HG03521 (cell line): ENCODE data around the gene FXYD5.
"Not testable (repeated sequence)": the region's sequence is repeated elsewhere in the genome, so short reads cannot be mapped to it uniquely, and the experiment has no call there.

Experiments used
- ATAC-seq: cut with Tn5 transposase; IDR thresholded peaks from one replicate; pipeline ENCODE4 v1.9.1; 2021; ENCODE audit warnings: mild to moderate bottlenecking, moderate library complexity; ENCODE audit not compliant: unreplicated experiment

Gene FXYD5

GRCh38 chr19:35176181-35176570, 21.6 kb downstream of the FXYD5 start:
- no peak for ATAC-seq

GRCh38 chr19:35177377-35178274, 23.1 kb downstream of the FXYD5 start:
- ATAC-seq = no peak

- no peak for ATAC-seq
These were observed 24.2 kb downstream of the FXYD5 start for GRCh38 chr19:35178701-35179100.

DNA sequence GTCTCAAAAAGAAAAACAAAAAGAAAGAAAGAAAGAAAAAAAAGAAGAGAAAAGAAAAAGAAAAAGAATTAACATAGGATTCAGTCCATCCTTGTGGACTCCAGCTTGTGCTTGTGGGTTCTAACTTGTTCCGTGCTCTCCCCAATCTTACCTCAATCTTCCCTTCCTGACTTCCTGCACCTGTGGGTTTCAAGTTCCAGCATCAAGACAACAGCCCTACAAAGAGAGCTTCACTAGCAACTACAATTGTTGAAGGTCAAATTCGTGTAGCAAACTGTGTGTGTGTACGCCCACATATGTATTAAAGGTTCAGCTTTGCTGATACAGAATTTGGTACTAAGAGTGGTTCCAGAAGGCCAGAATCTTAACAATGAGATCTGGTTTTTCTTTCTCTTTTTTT, 25.3 kb downstream of the FXYD5 start:
- ATAC-seq = no peak

GRCh38 chr19:35181387-35181786, 26.9 kb downstream of the FXYD5 start:
- no peak for ATAC-seq

- no peak for ATAC-seq
These were observed 29.7 kb downstream of the FXYD5 start for GRCh38 chr19:35184267-35184666.

DNA sequence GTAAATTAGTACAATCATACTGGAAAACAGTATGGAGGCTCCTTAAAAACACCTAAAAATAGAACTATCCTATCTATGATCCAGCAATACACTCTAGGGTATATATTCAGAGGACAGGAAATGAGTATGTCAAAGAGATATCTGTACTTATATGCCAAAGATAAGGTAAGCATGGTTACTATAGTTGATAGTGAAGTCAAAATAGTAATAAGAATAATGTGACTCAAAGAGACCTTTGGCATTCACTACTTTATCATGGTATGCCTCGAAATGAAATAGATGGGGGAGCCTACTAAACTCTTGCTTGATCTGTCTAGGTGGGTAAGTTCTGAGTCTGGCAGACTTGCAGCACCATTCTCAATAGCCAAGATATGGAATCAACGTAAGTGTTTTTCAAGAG, 30.3 kb downstream of the FXYD5 start:
- no peak for ATAC-seq

GRCh38 chr19:35194012-35194984, 39.8 kb downstream of the FXYD5 start:
- no peak for ATAC-seq

DNA sequence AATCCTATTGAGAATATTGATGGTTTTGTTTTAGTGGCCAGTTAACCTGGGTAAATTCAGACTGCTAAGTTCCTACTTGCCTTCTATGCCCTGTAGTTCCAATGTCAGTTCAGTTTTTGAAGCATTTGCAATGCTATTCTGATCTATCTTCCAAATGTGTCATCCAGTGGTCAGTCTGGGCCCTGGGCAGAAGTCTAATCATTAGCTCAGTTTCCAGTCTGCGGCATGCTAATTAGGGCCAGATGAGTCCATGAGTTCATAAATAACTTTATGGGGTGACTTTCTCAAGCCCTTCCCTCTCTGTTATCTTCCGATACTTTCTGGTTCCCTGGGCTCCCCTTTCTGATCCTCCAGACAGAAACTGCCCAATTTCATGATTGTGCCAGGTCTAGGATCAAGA, 41.3 kb downstream of the FXYD5 start:
- ATAC-seq = no peak

- ATAC-seq = not testable (repeated sequence)
These were observed 42.3 kb downstream of the FXYD5 start for GRCh38 chr19:35196861-35197260.

DNA sequence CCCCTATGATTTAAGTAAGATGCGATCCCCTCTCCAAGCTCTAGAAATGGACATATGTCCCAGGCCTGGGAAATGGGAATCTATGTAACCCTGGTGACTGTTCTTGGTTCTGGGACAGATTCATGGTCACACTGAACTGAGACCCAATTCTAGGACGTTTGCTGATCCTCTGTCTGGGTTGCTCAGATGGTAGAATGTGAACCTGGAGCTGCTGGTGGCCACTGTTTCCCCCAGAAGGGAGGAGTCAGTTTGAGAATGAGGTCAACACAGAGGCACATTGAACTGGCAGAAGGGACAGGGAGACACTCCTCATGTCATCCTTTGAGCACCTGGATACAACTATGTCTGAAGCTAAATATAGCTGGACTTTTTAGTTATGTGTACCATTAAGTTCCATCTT, 44.9 kb downstream of the FXYD5 start:
- no peak for ATAC-seq

- ATAC-seq = no peak
These were observed 48.5 kb downstream of the FXYD5 start for GRCh38 chr19:35202722-35203688.

GRCh38 chr19:35204799-35205732, 50.5 kb downstream of the FXYD5 start:
- ATAC-seq = peak; percentile 72

DNA sequence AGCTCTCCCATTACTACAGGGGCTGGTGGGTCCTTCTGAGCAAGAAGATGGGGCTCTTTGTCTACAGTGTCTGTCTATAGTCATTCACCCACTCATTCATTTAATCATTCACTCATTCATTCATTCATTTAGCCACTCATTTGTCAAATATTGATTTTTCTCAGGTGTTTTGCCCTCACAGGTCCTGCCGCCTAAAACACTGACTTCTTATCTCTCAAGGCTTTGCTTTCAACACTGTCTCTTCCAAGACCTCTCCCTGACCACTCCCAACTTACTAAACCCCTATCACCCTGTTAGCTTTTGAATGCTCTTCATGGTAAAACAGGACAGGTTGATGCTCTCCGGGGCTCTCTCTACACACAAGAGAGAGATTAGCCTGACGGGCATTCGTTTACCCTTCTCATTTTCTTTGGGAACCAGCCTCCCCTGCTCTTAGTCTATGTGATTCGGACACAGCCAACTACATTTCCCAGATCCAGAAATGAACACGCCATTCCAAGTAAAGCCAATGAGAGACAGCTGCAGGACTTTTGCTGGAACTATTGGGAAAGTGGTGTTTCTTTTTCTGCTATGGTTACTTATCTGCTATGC, 51.3 kb downstream of the FXYD5 start:
- ATAC-seq = peak; percentile 23

DNA sequence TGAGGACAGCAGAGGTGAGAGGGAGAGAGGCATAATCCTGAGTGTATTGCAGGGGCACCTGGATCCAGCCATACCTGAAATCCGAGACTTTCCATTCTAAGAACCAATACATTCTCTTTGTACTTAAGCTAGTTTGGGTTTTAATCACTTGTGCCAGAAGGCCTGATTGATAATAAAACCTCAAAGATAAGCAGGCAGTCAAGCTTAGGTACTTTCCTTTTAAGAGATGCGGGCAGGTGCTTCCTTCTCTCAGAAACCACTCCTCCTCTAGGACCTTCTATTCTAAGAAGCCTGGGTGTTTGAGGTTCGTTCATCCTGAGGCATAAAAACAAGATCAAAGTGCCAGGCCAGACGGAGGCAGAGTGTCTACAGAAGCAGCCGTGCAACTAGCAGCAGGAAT, 51.8 kb downstream of the FXYD5 start:
- no peak for ATAC-seq

- ATAC-seq = no peak
These were observed 52.3 kb downstream of the FXYD5 start for GRCh38 chr19:35206855-35207254.

- ATAC-seq = no peak
These were observed 52.9 kb downstream of the FXYD5 start for GRCh38 chr19:35207391-35207871.

DNA sequence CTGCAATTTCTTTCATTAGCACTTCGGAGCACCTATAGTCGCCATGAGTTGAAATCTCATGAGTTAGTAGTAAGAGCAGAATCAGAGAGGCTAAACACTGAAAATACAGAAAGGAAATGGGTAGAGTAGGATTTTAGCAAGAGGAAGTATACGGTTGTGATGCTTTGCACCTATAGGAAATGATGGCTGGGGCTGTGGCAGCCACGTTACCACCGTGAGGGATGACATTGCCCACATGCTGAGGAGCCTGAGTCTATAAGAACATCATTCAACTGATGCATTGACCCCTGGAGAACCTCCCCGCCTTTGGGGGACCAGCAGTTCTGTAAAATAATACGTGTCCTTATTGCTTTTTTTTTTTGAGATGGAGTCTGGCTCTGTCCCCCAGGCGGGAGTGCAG, 53.6 kb downstream of the FXYD5 start:
- no peak for ATAC-seq

DNA sequence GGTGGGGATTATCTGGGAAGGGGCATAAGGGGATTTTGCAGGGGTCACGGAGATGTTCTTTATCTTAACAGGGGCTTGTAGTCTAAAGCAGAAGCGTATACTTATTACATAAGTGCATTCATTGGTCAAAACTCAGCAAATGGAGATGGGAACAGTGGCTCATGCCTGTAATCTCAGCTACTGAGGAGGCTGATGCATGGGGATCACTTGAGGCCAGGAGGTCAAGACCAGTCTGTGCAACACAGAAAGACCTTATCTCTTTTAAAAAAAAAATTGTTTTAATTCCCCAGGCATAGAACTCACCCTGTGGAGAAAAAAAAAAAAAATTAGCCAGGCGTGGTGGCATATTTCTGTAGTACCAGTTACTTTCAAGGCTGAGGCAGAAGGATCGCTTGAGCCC, 55.1 kb downstream of the FXYD5 start:
- ATAC-seq = no peak
